ENCODE data around the gene SND1.
A peak's percentile ranks its signal among the peaks of the same experiment; 100 is the strongest.

The SND1 gene

DNA sequence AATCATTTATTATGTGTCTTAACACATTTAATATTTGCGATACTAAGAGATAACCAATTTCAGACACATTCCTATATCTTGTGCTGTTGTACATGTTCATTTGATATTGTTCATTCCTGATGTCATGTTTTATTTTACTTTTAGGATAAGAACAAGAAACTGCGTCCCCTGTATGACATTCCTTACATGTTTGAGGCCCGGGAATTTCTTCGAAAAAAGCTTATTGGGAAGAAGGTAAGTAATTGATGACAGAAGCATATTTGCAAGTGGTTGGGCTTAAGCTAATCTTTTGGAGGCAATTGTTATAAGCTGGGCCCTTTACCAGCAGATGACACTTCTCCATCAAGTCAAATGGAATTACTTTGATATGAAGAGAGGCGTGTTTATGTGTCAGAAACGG, 155.3 kb downstream of the SND1 start:
- DNase-seq (ENCODE audit: low spot score) = no peak

DNA sequence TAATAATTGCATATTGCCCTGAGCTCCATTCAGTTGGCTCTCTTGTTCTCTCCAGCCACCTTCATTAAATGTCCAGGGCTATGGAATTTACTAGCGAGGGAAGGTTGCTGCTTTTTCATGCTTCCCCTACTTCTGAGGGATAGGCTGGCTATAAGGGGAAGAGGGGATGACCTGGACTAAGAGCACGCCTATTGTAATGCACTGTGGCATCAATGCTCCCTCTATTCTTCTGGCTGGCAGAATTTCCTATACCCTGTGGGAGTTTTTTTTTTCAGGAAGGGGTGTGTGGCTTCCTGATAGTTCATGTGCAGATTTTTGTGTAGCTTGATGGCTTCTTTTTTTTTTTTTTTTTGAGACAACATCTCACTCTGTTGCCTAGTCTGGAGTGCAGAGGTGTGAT, 155.8 kb downstream of the SND1 start:
- DNase-seq (ENCODE audit: low spot score) = no peak

- no peak for DNase-seq (ENCODE audit: low spot score)
Observed at GRCh38 chr7:127809261-127809702, 157.3 kb downstream of the SND1 start.

GRCh38 chr7:127810113-127810512, 158.1 kb downstream of the SND1 start:
- DNase-seq (ENCODE audit: low spot score) = no peak

DNA sequence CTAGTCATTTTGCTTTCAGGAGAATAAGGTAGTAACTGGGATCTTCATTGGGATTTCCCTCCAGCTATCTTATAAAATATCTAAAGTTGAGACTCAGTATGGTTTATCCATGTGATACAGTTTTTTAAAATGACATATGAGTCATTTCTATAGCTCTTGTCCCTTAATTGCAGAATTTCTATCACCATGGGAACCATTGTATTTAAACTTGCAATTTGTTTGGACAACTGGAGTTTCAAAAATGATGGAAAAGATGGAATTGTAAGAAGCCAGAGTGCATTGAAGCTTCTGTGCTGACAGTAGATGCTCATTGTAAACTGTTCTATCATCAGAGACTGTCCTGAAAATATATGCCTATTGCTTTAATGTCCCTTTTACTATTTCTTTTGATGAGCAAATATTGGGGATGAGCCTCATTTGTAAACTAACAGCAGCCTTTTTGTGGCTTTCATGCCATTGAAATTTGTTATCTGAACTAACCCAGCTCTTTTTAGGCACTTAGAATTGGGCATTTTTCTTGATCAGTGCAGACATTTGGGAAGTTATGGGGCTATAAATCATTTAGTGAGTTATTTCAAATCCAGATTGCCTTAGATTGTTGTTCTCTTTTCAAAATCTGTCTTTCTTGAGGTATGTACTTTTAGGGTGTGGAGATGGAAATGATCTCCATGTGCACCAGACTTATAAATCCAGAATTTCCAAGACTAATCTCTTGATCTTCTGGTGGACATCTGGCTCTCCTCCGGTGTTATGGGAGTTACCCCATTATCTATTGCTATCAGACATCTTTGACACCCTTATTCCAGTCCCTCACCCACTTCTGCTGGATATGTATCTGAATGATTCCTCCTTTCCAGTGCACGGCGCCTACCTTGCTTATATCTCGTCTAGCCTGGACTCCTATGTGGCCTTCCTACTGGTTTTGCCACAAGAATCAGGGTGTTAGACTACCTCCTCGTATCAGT, 159.0 kb downstream of the SND1 start:
- DNase-seq (ENCODE audit: low spot score) = peak; percentile 23

DNA sequence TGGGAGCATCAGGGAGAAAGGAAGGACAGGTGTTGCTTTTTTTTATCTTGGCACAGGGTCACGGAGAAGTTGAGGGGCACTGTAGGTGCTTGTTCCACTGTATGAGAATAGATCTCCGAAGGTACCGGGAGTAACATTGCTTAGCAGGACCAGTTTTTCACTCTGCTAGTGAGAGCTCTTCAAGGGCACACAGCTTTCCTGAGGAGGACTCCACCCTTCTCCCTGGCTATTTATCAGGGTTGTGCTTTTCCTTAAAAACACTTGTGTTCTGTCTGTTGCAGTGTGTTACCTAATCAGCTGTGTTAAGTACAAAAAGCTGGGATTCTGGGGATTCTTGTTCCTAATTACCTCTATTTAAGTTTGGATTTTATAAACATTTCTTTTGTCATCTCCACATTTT, 160.5 kb downstream of the SND1 start:
- DNase-seq (ENCODE audit: low spot score) = no peak

DNA sequence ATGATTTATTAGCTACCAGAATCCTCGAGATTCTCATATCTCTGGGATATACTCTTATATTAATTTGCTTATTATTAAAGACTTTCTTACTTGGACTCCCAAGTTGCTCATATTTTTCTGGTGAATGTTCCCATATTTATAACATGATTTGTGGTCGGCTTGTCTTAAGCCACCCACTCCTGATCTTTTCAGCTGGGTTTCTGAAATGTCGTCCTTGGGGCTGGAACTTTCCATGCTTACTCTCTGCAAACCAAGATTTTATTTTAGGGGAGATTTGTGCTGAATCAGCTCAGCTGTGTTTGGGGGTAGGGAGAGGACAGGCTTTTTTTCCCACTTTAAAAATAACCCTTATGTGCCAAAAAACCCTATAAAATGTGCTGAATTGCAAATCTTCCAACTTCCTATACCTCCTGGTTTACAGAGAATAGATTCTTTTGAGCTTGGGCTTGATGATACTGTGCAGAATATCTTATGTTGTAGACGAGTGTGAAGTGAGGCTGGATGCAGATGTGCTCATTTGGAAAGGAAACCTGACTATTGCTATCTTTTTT, 162.1 kb downstream of the SND1 start:
- DNase-seq (ENCODE audit: low spot score) = no peak

DNA sequence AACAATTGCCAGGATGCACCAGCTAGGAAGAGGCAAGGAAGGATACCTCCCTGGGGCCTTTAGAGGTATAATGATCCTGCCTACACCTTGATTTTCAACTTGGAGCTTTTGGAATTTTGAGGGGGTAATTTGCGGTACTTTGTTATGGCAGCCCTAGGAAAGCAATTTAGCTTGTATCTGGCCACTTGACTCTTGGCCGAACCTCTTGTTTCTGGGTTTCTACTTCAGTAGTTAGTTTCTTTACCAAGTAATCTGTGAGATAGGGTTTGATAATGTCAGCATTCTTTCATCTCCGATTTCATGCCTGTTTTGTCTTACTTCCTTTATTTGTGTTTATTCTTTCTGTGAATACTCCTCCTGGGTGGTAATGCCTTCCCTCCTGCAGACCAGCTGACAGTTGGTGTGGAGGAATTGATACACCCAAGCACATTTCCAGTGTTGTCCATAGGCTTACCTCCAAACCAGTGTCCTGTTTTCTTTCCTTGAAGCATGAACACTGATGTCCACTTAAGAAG, 163.7 kb downstream of the SND1 start:
- no peak for DNase-seq (ENCODE audit: low spot score)

DNA sequence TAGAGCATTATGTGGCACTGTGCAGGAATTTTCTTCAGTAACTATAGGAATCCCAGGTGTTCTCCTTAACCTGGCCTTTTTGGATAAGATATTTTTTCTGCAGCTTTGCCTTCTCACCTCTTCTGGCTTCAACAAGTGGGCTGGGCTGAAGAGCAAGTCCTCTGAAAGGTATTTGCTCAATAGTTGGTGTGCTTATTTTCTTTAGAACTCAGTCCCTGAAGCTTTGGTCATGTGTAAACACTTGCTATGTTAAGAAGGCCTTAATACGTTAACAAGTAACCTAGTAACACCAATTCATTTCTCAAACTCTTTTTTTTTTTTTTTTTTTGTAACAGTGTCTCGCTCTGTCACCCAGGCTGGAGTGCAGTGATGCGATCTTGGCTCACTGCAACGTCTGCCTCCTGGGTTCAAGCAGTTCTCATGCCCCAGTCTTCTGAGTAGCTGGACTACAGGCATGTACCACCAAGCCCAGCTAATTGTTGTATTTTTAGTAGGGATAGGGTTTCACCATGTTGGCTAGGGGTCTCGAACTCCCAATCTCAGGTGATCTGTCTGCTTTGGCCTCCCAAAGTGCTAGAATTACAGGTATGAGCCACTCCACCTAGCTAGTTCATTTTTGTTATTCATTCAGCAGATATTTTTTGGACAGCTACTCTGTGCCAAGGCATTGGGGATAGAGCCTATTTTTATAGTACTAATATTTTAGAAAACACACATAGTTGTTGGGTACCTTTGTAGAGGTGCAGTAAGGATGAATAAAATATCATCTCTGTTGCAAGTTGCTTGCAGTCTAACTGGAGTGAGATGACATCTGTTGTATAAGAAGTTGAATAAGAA, 164.6 kb downstream of the SND1 start:
- DNase-seq (ENCODE audit: low spot score) = no peak

DNA sequence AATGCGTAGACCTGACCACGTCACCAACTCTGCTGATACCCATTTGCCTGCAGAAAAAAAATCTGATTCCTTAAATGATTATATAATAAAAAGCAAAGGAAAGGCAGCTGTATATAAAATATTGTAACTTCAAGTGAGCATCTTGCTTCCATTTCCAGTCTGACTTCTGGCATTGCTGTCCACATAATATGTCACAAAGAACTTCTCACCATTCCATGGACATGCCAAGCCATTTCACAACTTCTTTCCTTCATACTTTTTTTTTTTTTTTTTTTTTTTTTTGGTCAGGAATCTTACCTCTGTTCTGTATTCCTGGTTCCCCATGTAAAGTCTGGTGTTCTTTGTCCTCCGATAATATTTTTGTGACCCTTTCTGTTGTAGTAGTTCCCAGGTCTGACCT, 165.5 kb downstream of the SND1 start:
- no peak for DNase-seq (ENCODE audit: low spot score)

DNA sequence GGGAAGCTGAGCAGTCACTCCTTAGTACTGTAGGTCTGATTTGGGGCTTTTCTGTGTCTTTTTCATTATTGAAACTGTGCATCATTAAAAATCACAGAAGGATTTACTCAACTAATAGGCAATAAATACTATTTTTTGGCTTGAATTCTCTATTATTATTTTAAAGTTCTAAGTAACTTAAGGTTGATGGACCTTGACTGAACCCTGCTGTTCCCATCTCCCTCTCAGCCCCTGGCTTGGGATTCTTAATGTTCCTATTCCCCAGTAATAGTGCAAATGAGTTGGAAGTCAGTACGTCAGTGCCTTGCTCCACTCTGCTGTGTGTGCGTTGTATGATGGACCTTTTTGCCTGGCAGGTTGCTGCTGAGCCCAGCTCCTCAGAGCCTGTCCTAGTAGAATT, 166.3 kb downstream of the SND1 start:
- DNase-seq (ENCODE audit: low spot score) = no peak

DNA sequence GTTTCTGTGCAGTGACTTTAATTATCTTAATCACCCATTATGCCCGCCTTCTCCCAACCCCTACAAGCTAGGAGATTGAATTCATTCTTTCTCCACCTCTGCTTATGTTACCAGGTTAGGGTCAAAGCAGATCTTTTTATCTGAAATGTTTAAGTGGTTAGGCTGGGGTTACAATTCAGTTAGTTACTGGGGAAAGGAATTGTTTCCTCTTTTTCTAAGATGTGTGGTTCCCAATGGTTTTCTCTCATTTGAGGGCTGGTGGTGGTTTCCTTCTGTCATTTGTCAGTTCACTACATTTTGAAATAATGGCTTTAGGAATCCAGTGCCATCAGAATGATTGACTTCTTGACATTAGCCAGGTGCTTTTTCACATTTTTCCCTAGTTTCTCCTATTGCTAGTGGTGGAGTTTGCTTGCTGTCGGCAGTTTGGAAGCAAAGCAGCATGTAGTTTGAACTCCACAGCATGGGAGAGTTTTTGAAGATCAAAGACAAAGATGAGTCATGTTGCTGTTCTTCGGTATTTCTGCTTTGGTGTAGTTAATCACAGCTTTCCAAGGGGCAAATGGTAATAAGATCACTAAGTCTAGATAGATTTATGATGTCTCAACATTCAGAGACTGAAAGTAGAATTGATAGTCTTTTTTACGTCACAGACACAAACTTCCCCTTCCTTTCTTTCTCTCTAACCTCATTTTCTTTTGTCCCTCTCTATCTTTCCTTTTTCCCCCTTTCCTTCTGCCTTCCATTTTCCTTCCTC, 168.2 kb downstream of the SND1 start:
- DNase-seq (ENCODE audit: low spot score) = no peak

- DNase-seq (ENCODE audit: low spot score) = no peak
Observed at GRCh38 chr7:127820732-127821085, 168.7 kb downstream of the SND1 start.

- no peak for DNase-seq (ENCODE audit: low spot score)
Observed at GRCh38 chr7:127821146-127821545, 169.2 kb downstream of the SND1 start.

- DNase-seq (ENCODE audit: low spot score) = no peak
Observed at GRCh38 chr7:127822822-127823508, 171.0 kb downstream of the SND1 start.

- DNase-seq (ENCODE audit: low spot score) = no peak
Observed at GRCh38 chr7:127824682-127825081, 172.7 kb downstream of the SND1 start.

DNA sequence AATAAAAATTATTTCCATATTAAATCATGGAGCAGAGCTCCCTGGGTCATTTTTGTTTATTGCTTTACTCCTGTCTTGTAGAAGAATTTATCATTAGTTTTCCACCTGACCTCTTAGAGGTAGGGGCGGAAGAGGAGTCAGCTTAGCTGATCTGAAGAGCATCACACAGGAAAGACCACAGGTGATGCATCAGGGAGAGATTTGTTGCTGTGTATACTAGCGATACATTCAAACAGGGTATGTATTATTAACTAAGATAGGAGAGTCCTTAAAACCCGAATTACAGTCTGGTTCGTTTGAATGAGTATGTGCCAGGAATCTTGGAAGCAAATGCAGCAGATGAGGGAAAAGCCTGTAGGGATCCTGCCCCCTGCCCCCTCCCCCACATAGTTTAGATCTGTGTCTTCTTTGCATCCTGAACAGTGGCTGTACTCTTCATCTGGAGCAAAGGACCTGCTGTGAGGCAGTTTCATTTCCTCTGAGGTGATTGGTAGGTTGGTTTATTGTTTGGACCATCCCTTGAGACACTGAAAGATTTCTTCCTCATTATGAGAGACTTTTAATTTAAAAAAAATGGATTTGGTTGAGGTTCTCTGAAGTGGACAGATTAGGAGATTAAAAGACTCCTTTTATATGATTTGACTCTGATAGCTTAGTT, 177.0 kb downstream of the SND1 start:
- no peak for DNase-seq (ENCODE audit: low spot score)

GRCh38 chr7:127831318-127832219, 179.6 kb downstream of the SND1 start:
- DNase-seq (ENCODE audit: low spot score) = no peak

- DNase-seq (ENCODE audit: low spot score) = no peak
Observed at GRCh38 chr7:127832592-127832991, 180.6 kb downstream of the SND1 start.

GRCh38 chr7:127833641-127834040, 181.6 kb downstream of the SND1 start:
- no peak for DNase-seq (ENCODE audit: low spot score)
